GM20000 (cell line): ENCODE measurements around the gene RFPL1.

Source experiments
- DNase-seq: peaks from one replicate; pipeline ENCODE4 v3.0.0; 2012; ENCODE audit warnings: low spot score
- CTCF ChIP-seq: IDR thresholded peaks from 2 replicates; pipeline ENCODE4 v1.5.1; 2012; ENCODE audit warnings: mild to moderate bottlenecking, control low read depth; ENCODE audit errors: extremely low read depth, missing control alignments

Gene RFPL1

GRCh38 chr22:29480262-29480511 lies 41.8 kb downstream of the RFPL1 start:
- DNase-seq: no peak
- TF ChIP-seq CTCF: no peak

GRCh38 chr22:29480512-29481264 lies 42.3 kb downstream of the RFPL1 start:
- no peak for TF ChIP-seq CTCF
- DNase-seq: no peak

GRCh38 chr22:29481265-29482000 lies 43.0 kb downstream of the RFPL1 start:
- DNase-seq: no peak
- no peak for TF ChIP-seq CTCF

GRCh38 chr22:29482253-29482652 lies 43.9 kb downstream of the RFPL1 start:
- no peak for TF ChIP-seq CTCF
- DNase-seq: no peak

- no peak for TF ChIP-seq CTCF
Observed at GRCh38 chr22:29482726-29483125, 44.3 kb downstream of the RFPL1 start.

GRCh38 chr22:29483254-29483653 lies 44.9 kb downstream of the RFPL1 start:
- no peak for DNase-seq
- TF ChIP-seq CTCF: no peak

More at GRCh38 chr22:29482726-29483125, 44.3 kb downstream of the RFPL1 start:
- no peak for DNase-seq

- DNase-seq: no peak
- no peak for TF ChIP-seq CTCF
Observed at GRCh38 chr22:29484642-29485041, 46.3 kb downstream of the RFPL1 start.
